Measurements from ENCODE around the gene NFRKB.

NFRKB gene

GRCh38 chr11:129864811-129865210, 30.6 kb downstream of the NFRKB start:
- no peak for TF ChIP-seq CTCF (conservative IDR thresholded peaks at IDR 0.05; ENCODE audit: low read depth)
- no peak for DNase-seq (ENCODE audit: low spot score)
- H3K27ac ChIP-seq: peak overlapping the region; percentile 30
- POLR2A ChIA-PET (ENCODE audit: low non-redundant PET): no interaction called here
- CTCF ChIA-PET: no interaction called here

GRCh38 chr11:129861702-129862522, 33.5 kb downstream of the NFRKB start:
- POLR2A ChIA-PET (ENCODE audit: low non-redundant PET): no interaction called here
- CTCF ChIA-PET: interaction anchor here (0.6 to 1.0 kb wide), 2 partner anchors 200 to 270 kb away, joined by 5 to 8 read pairs; no protein-coding TSS in a partner anchor

GRCh38 chr11:129856036-129856435, 39.3 kb downstream of the NFRKB start:
- CTCF ChIA-PET: interaction anchor here (0.6 to 0.7 kb wide), 2 partner anchors 87 to 290 kb away, joined by 4 to 5 read pairs; no protein-coding TSS in a partner anchor
- DNase-seq (ENCODE audit: low spot score): no peak
- no peak for TF ChIP-seq CTCF (conservative IDR thresholded peaks at IDR 0.05; ENCODE audit: low read depth)
- no peak overlapping the region for H3K27ac ChIP-seq
- POLR2A ChIA-PET (ENCODE audit: low non-redundant PET): no interaction called here

More at GRCh38 chr11:129861702-129862522, 33.5 kb downstream of the NFRKB start:
- no peak for TF ChIP-seq CTCF (conservative IDR thresholded peaks at IDR 0.05; ENCODE audit: low read depth)
- peak; percentile 96 for DNase-seq (ENCODE audit: low spot score)
- peak overlapping the region; percentile 94 for H3K27ac ChIP-seq

GRCh38 chr11:129855086-129855485, 40.3 kb downstream of the NFRKB start:
- POLR2A ChIA-PET (ENCODE audit: low non-redundant PET): no interaction called here
- peak overlapping the region; percentile 85 for H3K27ac ChIP-seq
- no peak for DNase-seq (ENCODE audit: low spot score)
- TF ChIP-seq CTCF (conservative IDR thresholded peaks at IDR 0.05; ENCODE audit: low read depth): no peak
- CTCF ChIA-PET: interaction anchor here (0.6 kb wide), 1 partner anchor 719 kb away, joined by 3 read pairs; no protein-coding TSS in a partner anchor

- H3K27ac ChIP-seq: peak overlapping the region; percentile 85
- no peak for DNase-seq (ENCODE audit: low spot score)
- POLR2A ChIA-PET (ENCODE audit: low non-redundant PET): no interaction called here
- CTCF ChIA-PET: no interaction called here
- no peak for TF ChIP-seq CTCF (conservative IDR thresholded peaks at IDR 0.05; ENCODE audit: low read depth)
Observed at GRCh38 chr11:129854232-129854805, 41.1 kb downstream of the NFRKB start.

GRCh38 chr11:129853518-129854231, 41.7 kb downstream of the NFRKB start:
- H3K27ac ChIP-seq: peak overlapping the region; percentile 85
- DNase-seq (ENCODE audit: low spot score): peak; percentile 74
- POLR2A ChIA-PET (ENCODE audit: low non-redundant PET): no interaction called here
- CTCF ChIA-PET: interaction anchor here (0.6 kb wide), 1 partner anchor 68 kb away, joined by 4 read pairs; no protein-coding TSS in a partner anchor
- no peak for TF ChIP-seq CTCF (conservative IDR thresholded peaks at IDR 0.05; ENCODE audit: low read depth)

Data from RWPE1 (cell line).